HG03196 (cell line): ENCODE data around the gene UQCC3.
"Not testable (repeated sequence)": the region's sequence is repeated elsewhere in the genome, so short reads cannot be mapped to it uniquely, and the experiment has no call there.

Experiments used
- ATAC-seq: cut with Tn5 transposase; IDR thresholded peaks from one replicate; pipeline ENCODE4 v1.9.1; 2021; ENCODE audit not compliant: unreplicated experiment

The UQCC3 gene

GRCh38 chr11:62671608-62672389, at the start of gene UQCC3, which contains the start of gene LBHD1:
Gene UQCC3 (plus strand): TSS chr11:62671673. CDS start chr11:62671746, 73 bp downstream.
Gene LBHD1 (minus strand): TSS chr11:62672267. CDS start chr11:62670031, 2,236 bp downstream.
- ATAC-seq: peak; percentile 43

GRCh38 chr11:62622476-62623089, 48.9 kb upstream of the UQCC3 start:
- ATAC-seq: no peak

- ATAC-seq: no peak
These were observed 43.8 kb upstream of the UQCC3 start for GRCh38 chr11:62627713-62628112.

- no peak for ATAC-seq
These were observed 39.0 kb upstream of the UQCC3 start for GRCh38 chr11:62632492-62632891.

- ATAC-seq: no peak
These were observed 27.3 kb upstream of the UQCC3 start for GRCh38 chr11:62644220-62644619.

GRCh38 chr11:62645671-62645945, 25.9 kb upstream of the UQCC3 start:
- ATAC-seq: no peak

GRCh38 chr11:62645946-62646824, 25.3 kb upstream of the UQCC3 start, which contains the start of gene GANAB:
Gene GANAB (minus strand): TSS chr11:62646613. CDS start chr11:62646599, 14 bp downstream.
- ATAC-seq: peak; percentile 88

- ATAC-seq: no peak
These were observed 24.5 kb upstream of the UQCC3 start for GRCh38 chr11:62646825-62647608.

GRCh38 chr11:62647609-62648005, 23.9 kb upstream of the UQCC3 start:
- ATAC-seq: no peak

- no peak for ATAC-seq
These were observed 23.1 kb upstream of the UQCC3 start for GRCh38 chr11:62648185-62648966.

GRCh38 chr11:62648967-62649364, 22.5 kb upstream of the UQCC3 start:
- no peak for ATAC-seq

- no peak for ATAC-seq
These were observed 22.0 kb upstream of the UQCC3 start for GRCh38 chr11:62649486-62649885.

GRCh38 chr11:62650283-62650682, 21.2 kb upstream of the UQCC3 start:
- ATAC-seq: not testable (repeated sequence)

- ATAC-seq: peak; percentile 18
These were observed 19.1 kb upstream of the UQCC3 start for GRCh38 chr11:62652161-62653006.

GRCh38 chr11:62654297-62654696, 17.2 kb upstream of the UQCC3 start:
- ATAC-seq: no peak

- no peak for ATAC-seq
These were observed 14.6 kb upstream of the UQCC3 start for GRCh38 chr11:62656796-62657429.

- peak; percentile 25 for ATAC-seq
These were observed 6.9 kb upstream of the UQCC3 start for GRCh38 chr11:62664405-62665074.

GRCh38 chr11:62665075-62665598, 6.3 kb upstream of the UQCC3 start, which contains the start of the genes C11orf98 and CSKMT:
Gene C11orf98 (minus strand): TSS chr11:62665210. CDS start chr11:62665169, 41 bp downstream.
Gene CSKMT (plus strand): TSS chr11:62665312. CDS start chr11:62665880, 568 bp downstream.
- peak; percentile 81 for ATAC-seq
